Fibroblast of pulmonary artery (primary cell): ENCODE measurements around the gene CLCA4.

ENCODE experiments used
- DNase-seq: peaks from one replicate; pipeline ENCODE4 v3.0.0-alpha.2; 2010; ENCODE audit warnings: low read depth
- H3K4me3 ChIP-seq: replicated peaks from 2 replicates; pipeline ENCODE4 v1.5.1; 2011; ENCODE audit warnings: low read depth, mild to moderate bottlenecking, control low read depth, low read length, moderate library complexity
- CTCF ChIP-seq: IDR thresholded peaks from 2 replicates; pipeline ENCODE4 v1.5.1; 2011; ENCODE audit warnings: mild to moderate bottlenecking, control low read depth, low read length, inconsistent platforms; ENCODE audit errors: missing control alignments

The CLCA4 gene

GRCh38 chr1:86616433-86616832 lies 69.6 kb downstream of the CLCA4 start:
- DNase-seq, result no peak
- no peak overlapping the region for H3K4me3 ChIP-seq
- no peak for TF ChIP-seq CTCF

- DNase-seq, result no peak
- no peak for TF ChIP-seq CTCF
- H3K4me3 ChIP-seq, result no peak overlapping the region
These were observed 70.0 kb downstream of the CLCA4 start for GRCh38 chr1:86616871-86617270.

GRCh38 chr1:86618358-86618757 lies 71.5 kb downstream of the CLCA4 start:
- no peak for TF ChIP-seq CTCF
- H3K4me3 ChIP-seq, result no peak overlapping the region
- DNase-seq, result no peak

GRCh38 chr1:86619313-86619712 lies 72.4 kb downstream of the CLCA4 start:
- H3K4me3 ChIP-seq, result no peak overlapping the region
- TF ChIP-seq CTCF, result no peak
- no peak for DNase-seq

GRCh38 chr1:86621286-86621685 lies 74.4 kb downstream of the CLCA4 start:
- TF ChIP-seq CTCF, result no peak

More at GRCh38 chr1:86621286-86621685, 74.4 kb downstream of the CLCA4 start:
- peak; percentile 0 for DNase-seq
- no peak overlapping the region for H3K4me3 ChIP-seq
